ENCODE data around the gene OPN4.

DNA sequence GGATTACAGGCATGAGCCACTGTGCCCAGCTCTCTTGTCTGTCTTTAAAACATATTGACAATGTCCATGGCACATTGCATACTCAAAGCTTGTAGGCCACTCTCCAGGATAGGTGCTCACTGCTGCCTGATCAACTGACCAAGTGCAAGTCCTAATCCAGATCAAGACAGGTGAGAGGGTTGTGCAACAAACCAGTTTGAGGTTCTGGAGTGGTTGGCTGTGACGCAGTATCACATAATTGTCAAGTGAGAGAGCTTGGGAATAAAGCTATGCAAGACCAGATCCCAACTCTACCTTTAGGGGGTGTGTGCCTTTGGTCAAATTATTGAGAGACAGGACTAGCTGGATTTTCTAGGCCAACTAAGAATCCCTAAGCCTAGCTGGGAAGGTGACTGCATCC lies 43.0 kb upstream of the OPN4 start:
- no peak for TF ChIP-seq EZH2phosphoT487 (IDR thresholded peaks at IDR 0.05)
- TF ChIP-seq, protein P1, sequence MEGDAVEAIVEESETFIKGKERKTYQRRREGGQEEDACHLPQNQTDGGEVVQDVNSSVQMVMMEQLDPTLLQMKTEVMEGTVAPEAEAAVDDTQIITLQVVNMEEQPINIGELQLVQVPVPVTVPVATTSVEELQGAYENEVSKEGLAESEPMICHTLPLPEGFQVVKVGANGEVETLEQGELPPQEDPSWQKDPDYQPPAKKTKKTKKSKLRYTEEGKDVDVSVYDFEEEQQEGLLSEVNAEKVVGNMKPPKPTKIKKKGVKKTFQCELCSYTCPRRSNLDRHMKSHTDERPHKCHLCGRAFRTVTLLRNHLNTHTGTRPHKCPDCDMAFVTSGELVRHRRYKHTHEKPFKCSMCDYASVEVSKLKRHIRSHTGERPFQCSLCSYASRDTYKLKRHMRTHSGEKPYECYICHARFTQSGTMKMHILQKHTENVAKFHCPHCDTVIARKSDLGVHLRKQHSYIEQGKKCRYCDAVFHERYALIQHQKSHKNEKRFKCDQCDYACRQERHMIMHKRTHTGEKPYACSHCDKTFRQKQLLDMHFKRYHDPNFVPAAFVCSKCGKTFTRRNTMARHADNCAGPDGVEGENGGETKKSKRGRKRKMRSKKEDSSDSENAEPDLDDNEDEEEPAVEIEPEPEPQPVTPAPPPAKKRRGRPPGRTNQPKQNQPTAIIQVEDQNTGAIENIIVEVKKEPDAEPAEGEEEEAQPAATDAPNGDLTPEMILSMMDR (IDR thresholded peaks at IDR 0.05): no peak
- TF ChIP-seq EZH2 (IDR thresholded peaks at IDR 0.05): no peak
